Right lobe of liver (tissue), 4 donors: ENCODE measurements around the gene MOB3B.

Experiments
- CTCF ChIP-seq, 4 donors: fragments of 200-600 bp in 3 of 4; fragments of 450-650 bp in 1 of 4; IDR thresholded peaks; one replicate each; pipeline versions ENCODE4 v1.5.1 to v1.8.0; 2016 to 2022; ENCODE audit warnings: antibody characterized with exemption in 4 of 4, mild to moderate bottlenecking in 2 of 4
- POLR2A ChIP-seq: fragments of 450-650 bp; IDR thresholded peaks from one replicate; pipeline ENCODE4 v1.6.1; 2017; ENCODE audit warnings: antibody characterized with exemption, mild to moderate bottlenecking
- donor health status: DM: no; HTN: no; CAD: no.
- donor health status: DM: no; HTN: no; CAD: no.
- donor health status: DM: no; HTN: yes; CAD: no.

GRCh38 chr9:27423915-27424710, 105.5 kb downstream of the MOB3B start:
- no peak for TF ChIP-seq CTCF (IDR thresholded peaks at IDR 0.05)
- TF ChIP-seq POLR2A: no peak
